GM19351 (cell line): ENCODE data around the gene PGAP2.
A peak's percentile ranks its signal among the peaks of the same experiment; 100 is the strongest.
"Not testable (repeated sequence)": the region's sequence is repeated elsewhere in the genome, so short reads cannot be mapped to it uniquely, and the experiment has no call there.

Experiments used
- ATAC-seq: cut with Tn5 transposase; IDR thresholded peaks from one replicate; pipeline ENCODE4 v1.9.1; 2021; ENCODE audit warnings: mild to moderate bottlenecking, moderate library complexity; ENCODE audit not compliant: unreplicated experiment

Gene PGAP2

DNA sequence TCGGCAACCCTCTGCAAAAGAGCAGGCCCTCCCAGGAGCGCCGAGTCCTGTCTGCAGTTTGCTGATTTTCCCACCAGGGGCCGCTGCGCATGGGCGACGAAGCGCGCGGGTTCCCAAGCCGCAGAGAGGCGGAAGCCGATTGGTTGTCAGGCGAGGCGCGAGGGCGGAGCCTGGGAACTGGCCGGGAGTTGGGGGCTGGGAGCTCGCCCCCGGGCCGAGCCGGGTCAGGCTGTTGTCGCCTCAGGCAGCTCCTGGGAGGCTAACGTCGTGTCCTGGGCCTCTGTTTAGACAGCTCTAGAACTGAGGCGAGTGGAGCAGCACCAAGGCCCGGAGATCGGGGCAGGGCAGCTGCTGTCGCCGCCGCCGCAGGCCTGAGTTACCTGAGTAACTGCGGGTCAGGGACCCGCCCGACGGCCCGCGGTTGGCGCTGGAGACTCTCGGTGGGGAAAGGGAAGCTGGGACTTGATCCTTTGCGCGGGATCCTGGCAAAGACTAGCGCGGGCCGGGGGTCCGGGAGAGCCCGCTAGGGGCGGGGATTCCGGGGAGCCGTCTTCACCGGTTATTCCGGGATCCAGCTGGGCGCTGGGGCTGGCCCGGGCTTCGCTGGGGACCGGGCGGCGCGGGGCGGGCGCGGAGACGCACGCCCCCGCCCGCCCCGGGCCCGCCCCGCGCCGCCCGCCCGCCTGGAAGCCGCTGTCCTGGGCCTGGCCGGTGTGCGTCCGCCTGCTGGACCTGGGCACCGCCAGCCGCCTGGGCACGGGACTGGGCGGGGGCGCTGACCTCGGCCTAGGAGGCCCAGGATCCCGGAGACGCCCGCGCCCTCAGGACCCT is 46.8 kb downstream of the PGAP2 start, which contains the start of gene STIM1:
Gene STIM1, plus strand, starts transcription at position 688 of the 831 bp plus-strand sequence. CDS start 607 bp downstream, outside the sequence.
- ATAC-seq, result peak; percentile 52

DNA sequence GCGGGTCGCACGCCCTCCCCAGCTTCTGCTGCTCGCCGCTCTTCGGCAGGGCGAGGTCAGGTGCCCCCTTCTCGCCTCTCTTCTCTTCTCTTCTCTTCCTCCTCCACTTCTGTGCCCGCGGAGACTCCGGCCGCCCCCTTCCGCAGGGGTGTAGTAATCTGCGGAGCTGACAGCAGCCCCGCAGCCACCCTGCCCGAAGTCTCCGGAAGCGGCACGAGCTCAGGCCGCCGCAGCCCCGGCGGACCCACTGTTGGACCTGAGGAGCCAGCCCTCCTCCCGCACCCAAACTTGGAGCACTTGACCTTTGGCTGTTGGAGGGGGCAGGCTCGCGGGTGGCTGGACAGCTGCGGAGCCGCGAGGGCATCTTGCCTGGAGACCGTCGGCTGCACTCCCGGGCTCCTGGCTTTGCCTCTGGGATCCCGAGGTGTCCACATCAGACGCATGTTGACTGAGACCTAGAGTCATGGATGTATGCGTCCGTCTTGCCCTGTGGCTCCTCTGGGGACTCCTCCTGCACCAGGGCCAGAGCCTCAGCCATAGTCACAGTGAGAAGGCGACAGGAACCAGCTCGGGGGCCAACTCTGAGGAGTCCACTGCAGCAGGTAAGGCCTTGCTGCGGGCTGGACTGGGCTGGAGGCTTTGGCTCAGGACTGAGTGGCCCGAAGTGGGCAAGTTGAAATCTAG is 47.6 kb downstream of the PGAP2 start:
- peak; percentile 18 for ATAC-seq

DNA sequence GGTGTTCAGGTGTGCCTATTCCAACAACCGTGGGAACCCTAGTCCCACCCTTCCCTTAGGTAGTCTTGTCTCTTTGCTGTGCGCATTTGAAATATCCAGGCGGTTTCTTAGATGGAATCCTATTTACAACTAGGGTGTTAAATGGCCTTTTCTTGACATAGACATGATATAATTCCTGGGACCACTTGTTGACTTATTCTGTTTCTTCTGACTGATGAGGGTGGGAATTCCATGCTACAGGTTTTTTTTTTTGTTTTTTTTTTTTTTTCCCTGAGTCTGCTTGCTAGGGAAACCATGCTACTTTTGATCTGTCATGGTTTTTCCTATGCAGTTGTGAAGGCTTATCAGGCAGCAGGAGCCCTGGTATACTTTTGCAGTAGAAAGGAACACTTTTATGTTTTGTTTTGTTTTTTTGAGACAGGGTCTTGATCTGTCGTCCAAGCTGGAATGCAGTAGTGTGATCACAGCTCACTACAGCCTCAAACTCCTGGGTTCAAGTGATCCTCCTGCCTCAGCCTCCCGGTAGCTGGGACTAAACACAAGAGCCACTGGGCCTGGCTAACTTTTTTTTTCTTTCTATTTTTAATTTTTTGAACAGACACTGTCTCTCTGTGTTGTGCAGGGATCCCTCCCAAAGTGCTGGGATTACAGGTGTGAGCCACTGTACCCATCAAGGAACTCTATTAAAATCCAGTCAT is 48.6 kb downstream of the PGAP2 start:
- no peak for ATAC-seq

DNA sequence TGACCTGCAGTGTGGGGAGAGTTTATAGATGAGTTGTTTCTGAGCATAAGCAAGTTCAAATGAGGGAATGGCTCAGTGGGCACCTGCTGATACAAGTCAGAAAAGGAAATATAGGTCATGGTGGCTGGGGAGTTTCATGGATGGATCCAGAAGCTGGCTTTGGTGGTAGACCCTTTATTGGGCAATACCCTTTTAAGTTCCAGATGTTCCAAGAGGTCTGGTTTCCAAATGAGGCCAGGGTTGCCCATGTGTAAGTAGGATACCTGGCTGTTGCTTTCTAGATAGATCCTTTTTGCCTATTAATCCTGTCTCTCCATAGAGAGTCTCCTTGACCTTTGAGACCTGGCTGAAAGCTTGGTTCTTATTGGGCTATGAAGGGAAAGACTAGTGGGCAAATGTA is 49.3 kb downstream of the PGAP2 start:
- ATAC-seq, result no peak

DNA sequence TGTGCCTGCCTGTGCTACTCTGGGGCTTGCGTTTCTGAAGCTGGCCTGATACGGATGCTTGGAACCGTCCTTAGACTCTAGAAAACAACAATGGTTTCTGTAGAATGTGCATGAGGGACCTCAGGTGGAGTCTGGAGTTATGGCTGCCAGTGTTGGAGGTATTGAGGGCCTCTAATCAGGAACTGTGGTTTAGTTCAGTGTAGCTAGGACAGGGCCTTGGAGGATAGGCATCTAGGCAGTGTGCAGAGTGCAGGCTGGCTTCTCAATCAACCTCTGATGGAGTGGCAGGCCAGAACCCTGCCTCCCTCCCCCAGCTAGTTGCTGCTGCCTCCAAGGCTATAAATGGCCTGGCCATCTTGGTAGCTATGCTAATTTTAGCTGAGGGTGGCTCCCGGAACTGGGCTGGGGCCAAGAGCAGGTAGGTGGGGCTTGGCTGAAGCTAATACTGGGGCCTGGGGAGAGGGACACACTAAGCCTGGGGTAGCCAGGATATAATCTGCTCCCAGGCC is 51.1 kb downstream of the PGAP2 start:
- peak; percentile 47 for ATAC-seq

DNA sequence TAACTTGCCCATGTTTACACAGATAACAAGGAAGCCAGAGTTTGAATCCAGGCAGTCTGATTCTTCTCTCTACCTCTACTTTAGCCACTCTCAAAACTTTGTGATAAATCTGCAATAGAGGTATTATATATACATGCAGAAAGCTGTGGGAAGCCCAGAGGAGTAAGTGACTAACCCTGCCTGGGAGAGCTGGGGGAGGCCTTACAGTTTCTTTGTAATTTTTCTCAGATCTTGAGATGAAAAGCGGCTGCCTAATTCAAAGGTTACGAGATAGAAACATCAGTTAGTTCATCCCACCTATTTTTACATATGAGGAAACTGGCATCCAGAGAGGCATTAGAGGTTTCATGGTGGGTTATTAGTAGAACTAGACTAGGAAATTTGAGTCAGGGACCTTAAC is 52.0 kb downstream of the PGAP2 start:
- no peak for ATAC-seq

DNA sequence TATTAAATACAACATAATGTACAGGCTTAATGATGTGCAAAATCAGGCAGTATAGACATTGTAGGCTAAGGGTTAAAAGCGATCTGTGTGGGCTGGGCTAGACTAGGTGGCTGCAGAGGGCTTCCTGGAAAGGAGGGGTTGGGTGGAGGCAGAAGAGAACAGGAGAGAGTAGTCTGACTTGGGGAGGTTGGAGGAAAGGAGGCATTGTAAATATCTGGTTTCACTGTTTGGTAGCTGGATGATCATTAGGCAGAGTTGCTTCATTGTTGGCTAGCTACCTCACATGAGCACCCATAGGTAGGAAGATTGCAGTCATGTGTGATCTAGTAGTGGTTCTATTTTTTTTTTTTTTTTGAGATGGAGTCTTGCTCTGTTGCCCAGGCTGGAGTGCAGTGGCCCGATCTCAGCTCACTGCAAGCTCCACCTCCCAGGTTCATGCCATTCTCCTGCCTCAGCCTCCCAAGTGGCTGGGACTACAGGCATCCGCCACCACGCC is 52.6 kb downstream of the PGAP2 start:
- ATAC-seq, result not testable (repeated sequence)

DNA sequence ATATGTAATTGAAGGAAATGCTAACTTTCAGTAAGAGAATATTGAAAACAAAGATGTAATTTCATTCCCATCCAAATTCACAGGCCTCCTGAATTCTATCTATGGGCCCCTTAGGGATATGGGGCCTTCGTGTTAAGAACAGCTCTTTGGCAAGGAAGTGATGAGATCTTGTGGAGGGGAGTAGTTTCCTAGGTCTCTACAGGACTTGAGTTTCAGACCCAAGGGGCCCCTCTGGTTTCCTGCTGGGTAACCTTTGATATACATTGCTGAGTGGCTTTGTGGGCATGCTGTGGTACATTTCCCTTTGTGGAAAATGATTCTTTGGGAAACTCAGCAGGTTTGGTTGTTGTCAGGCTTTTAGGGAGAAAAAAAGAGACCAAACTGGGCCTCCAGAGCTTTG is 53.3 kb downstream of the PGAP2 start:
- no peak for ATAC-seq

DNA sequence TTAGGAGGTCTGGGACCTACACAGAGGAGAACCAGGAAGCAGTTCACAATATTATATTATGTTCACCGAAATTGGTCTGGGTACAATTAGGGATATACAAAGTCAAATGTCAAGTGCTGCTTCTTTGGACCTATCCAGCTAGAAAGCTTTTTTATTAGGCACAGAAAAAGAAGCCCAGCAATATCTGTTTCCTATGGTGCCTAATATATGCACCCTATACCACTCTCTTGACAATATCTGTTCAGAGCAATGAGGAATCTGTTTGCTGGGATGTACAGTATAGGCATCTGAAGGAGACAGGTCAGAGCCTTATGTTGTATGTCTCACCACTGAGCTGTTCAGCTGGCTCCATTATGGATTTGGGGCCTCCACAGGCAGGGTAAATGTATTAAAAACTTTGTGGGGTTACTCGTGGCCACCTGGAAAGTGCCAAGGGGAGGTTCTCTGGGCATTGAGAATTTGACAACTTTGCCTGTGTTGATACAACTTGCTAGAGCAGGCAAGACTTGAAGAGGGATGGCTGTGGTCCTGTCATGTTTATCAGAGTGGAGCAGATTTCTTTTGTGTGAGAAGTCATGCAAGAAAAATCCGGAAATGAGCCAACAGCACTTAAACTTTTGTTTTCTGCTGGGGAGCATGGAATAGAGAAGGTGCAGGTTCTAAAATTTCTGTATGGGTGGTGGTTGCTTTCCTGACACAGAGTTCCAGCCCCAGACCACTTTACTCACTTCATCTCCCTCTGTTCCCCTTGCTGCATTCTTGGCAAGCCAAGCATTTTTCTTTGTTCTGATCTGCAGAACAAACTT is 57.2 kb downstream of the PGAP2 start:
- peak; percentile 34 for ATAC-seq

DNA sequence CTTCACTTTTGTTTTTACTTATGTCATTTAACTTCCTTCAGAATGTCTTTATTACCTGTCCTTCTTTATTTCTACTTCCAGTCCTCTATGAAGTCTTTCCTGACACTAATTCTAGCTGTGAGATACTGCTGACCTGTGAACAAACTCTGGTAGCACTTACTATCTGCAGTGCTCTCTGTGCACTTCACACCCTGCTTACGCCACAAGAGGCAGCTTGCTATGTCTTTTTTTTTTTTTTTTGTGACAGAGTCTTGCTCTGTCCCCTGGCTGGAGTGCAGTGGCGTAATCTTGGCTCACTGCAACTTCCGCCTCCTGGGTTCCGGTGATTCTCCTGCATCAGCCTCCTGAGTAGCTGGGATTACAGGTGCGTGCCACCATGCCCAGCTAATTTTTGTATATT is 57.8 kb downstream of the PGAP2 start:
- peak; percentile 51 for ATAC-seq

DNA sequence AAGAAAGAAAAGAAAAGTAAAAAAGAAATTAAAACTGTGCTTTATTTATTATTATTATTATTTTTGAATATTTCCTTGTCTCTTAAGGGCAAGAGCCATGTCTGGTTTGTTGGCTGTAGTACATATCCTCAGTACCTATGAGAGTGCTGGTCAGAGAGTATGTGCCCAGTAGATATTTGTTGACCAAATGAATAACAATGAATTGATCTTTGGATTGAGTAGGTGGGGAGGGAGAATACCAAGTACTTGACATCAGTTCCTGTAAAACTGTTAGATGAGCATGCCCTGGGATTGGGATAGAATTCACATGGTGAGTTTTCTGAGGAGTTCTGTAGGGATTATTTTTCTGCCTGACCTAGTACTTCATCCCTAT is 58.5 kb downstream of the PGAP2 start:
- ATAC-seq, result no peak

DNA sequence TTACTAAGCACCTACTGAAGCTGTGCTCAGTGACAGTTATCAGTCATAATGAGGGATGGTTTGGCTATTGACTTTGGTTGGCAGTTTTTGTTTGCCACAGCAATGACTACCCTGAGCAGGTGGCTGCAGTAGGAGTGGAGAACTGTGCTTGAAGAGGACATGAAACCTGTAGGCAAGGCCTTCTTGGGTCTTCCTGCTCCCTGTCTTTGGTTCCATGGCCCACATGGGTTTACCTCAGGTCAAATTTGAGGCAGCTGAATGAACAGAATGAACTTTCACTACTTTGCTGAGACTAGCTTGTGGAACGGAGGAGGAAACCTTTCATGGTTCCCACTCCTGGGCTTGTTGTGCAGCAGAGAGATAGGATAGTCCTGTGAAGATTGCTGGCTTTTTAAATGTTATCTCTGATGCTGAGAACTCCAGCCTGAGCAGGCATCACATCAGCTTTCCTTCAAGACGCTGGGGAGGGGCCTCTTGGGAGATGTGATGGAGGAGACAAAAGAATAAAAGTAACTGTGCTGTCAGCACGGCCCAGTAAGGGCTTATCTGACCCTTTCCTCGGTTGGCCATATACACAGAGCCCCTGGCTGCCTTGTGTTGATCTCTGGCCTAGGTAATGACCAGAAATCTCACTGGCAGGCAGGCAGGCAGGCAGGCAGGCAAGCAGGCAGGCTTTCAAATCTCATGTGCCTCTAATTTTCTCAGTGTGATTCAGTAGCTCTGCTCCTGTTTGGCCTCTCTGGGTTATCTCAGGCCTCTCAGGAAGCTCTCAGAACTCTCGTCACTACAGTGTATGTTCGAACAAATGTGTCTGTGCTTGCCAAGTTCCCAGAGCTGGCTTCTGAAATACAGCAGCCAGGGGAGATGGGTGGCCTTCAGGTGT is 59.1 kb downstream of the PGAP2 start:
- ATAC-seq, result peak; percentile 50

DNA sequence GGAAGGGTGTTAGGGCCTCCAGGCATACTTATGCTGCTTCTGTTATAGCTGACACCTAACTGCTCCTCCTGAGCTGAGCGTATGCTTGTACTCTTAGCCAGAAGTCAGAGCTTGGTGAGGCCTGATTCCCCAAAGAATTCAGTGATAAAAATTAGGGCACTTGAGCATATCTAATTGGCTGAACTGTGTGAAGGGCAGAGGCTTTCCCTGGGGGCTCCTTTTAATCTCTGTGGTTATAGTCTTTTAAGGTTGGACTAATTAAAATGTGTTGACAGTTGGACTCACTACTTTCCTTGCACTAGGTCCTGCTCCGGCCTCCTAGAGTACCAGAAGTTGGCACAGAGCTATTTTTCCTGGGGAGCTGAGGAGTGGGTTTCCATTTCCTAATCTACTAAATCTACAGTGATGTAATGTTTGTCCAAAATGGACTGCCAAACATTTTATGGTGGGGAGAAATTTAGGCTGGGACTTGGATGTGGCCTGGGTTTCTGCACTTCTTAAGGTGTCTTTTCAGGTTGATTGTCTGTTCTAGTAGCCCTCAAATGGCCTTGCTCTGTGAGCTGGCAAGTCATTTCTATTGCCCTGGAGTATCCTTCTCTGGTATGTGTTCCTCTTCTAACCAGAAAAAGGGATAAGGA is 65.5 kb downstream of the PGAP2 start:
- no peak for ATAC-seq
